NCI-H1417 treated with DMSO at 0.1 percent for 48 hours (cell line): ENCODE data around the gene G6PC1.
"Not testable (repeated sequence)": the region's sequence is repeated elsewhere in the genome, so short reads cannot be mapped to it uniquely, and the experiment has no call there.

Experiments
- DNase-seq: peaks from one replicate; lab custom pipeline; 2025; lab: John Stamatoyannopoulos, UW

G6PC1 gene

GRCh38 chr17:42900460-42901331 is at the start of gene G6PC1:
TSS of gene G6PC1 (plus strand) at chr17:42900799. CDS start at chr17:42900877, 78 bp downstream.
- DNase-seq: no peak

GRCh38 chr17:42850954-42851353 is 49.6 kb upstream of the G6PC1 start, which contains the start of gene AOC3:
TSS of gene AOC3 (plus strand) at chr17:42851199. CDS start at chr17:42851344, 145 bp downstream.
- no peak for DNase-seq

GRCh38 chr17:42851371-42852240 is 49.0 kb upstream of the G6PC1 start:
- DNase-seq: not testable (repeated sequence)

GRCh38 chr17:42852351-42852750 is 48.2 kb upstream of the G6PC1 start:
- DNase-seq: no peak

GRCh38 chr17:42853004-42853403 is 47.6 kb upstream of the G6PC1 start:
- no peak for DNase-seq

- DNase-seq: no peak
Observed at GRCh38 chr17:42853597-42853967, 47.0 kb upstream of the G6PC1 start.

- DNase-seq: no peak
Observed at GRCh38 chr17:42853968-42854790, 46.4 kb upstream of the G6PC1 start.

- DNase-seq: no peak
Observed at GRCh38 chr17:42855048-42855596, 45.5 kb upstream of the G6PC1 start.

GRCh38 chr17:42856093-42856492 is 44.5 kb upstream of the G6PC1 start:
- not testable (repeated sequence) for DNase-seq

GRCh38 chr17:42856516-42856915 is 44.1 kb upstream of the G6PC1 start:
- not testable (repeated sequence) for DNase-seq

- no peak for DNase-seq
Observed at GRCh38 chr17:42857389-42857788, 43.2 kb upstream of the G6PC1 start.

GRCh38 chr17:42865638-42866094 is 34.9 kb upstream of the G6PC1 start:
- no peak for DNase-seq

GRCh38 chr17:42866216-42866615 is 34.4 kb upstream of the G6PC1 start:
- no peak for DNase-seq

GRCh38 chr17:42866631-42867575 is 33.7 kb upstream of the G6PC1 start:
- no peak for DNase-seq

- not testable (repeated sequence) for DNase-seq
Observed at GRCh38 chr17:42867694-42868261, 32.8 kb upstream of the G6PC1 start.

- no peak for DNase-seq
Observed at GRCh38 chr17:42868338-42868737, 32.3 kb upstream of the G6PC1 start.

GRCh38 chr17:42871647-42872046 is 29.0 kb upstream of the G6PC1 start:
- DNase-seq: no peak

- DNase-seq: no peak
Observed at GRCh38 chr17:42872251-42872965, 28.2 kb upstream of the G6PC1 start.

- DNase-seq: no peak
Observed at GRCh38 chr17:42873315-42873714, 27.3 kb upstream of the G6PC1 start.
